ENCODE results near the gene IFNGR1. TPM values are rescaled to one million over a fixed set of nuclear protein-coding genes. Genes with fewer than 3 reads are reported as not detected.
A peak's percentile ranks its signal among the peaks of the same experiment; 100 is the strongest.

The IFNGR1 gene
- total RNA-seq, result 10 to 100 TPM; 51.0 to 54.3 TPM

- Mint-ChIP-seq H3K27me3 (ENCODE audit: low read depth) (no peaks in the 10 kb centered on the region), H3K4me3 (peak within 1 kb of the TSS; percentile 99 to 100), H3K4me1 (ENCODE audit: low read depth) (peaks cover 55% of the 10 kb centered on the region), H3K27ac (peak within 1 kb of the TSS; percentile 100), H3K36me3 (ENCODE audit: insufficient read depth in 2 of 2) (peaks cover 7 to 8% of the 10 kb centered on the region in 2 donors), H3K9me3 (no peaks in the 10 kb centered on the region)
- peak; percentile 87 for ATAC-seq (replicated peaks in 1 of 2)
- DNase-seq, result peak; percentile 97 to 99
These were observed at the start of gene IFNGR1 for GRCh38 chr6:137218917-137219663. IFNGR1 (minus strand) TSS chr6:137219385; CDS start chr6:137219327, 58 bp downstream.

- Mint-ChIP-seq H3K27me3 (ENCODE audit: low read depth) (peaks cover 34% of the 10 kb centered on the region), H3K9me3 (no peaks in the 10 kb centered on the region), H3K4me1 (ENCODE audit: low read depth) (peaks cover 7% of the 10 kb centered on the region), H3K36me3 (ENCODE audit: insufficient read depth in 2 of 2) (no peaks in the 10 kb centered on the region), H3K4me3 (peak overlapping the region in 1 of 2 donors; percentile 21), H3K27ac (peak overlapping the region; percentile 24)
- no peak for ATAC-seq (replicated peaks in 1 of 2)
- no peak for DNase-seq
These were observed 49.7 kb upstream of the IFNGR1 start for GRCh38 chr6:137268911-137269310.

- peaks cover 44% of the 10 kb centered on the region for H3K27me3 Mint-ChIP-seq (ENCODE audit: low read depth)
- no peak for ATAC-seq (replicated peaks in 1 of 2)
- H3K4me1 Mint-ChIP-seq (ENCODE audit: low read depth), result peaks cover 19% of the 10 kb centered on the region
- DNase-seq, result no peak
- no peak overlapping the region for H3K27ac Mint-ChIP-seq
- no peak overlapping the region for H3K4me3 Mint-ChIP-seq
- no peaks in the 10 kb centered on the region for H3K36me3 Mint-ChIP-seq (ENCODE audit: insufficient read depth in 2 of 2)
- H3K9me3 Mint-ChIP-seq, result no peaks in the 10 kb centered on the region
These were observed 47.1 kb upstream of the IFNGR1 start for GRCh38 chr6:137266309-137266586.

DNA sequence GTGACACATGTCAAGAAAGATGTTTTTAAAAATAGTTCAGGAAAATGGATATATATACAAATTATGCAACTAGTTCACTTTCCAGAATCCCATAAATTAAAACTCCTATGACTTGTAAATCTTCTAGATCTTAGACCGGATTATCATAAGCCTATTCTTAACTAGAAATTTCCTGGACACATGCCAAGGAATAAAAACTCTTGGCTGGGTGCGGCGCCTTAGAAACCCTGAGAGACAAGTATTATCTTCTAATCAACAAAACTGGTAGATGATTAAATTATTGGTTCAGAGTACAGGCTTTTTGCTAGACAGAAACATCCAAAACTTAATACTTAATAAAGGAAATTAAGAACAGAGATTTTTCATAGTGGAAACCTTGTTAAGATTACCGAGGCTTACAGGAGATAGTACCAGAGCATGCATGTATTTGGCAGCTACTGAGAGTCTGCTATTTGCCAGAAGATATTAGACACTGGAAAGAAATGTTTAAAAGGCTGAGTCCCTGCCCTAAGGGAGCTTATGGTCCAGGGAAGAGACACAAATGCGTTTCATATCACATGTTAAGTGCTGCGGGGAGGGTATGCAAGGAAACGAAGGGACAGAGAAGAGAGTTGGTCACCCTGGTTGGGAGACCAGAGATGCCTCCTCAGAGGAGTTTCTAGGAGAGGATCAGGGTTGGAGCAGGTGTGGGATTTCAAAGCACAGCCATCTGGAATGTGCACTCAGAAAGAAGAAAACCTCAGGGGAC, 46.5 kb upstream of the IFNGR1 start:
- no peak for ATAC-seq (replicated peaks in 1 of 2)
- DNase-seq, result no peak

GRCh38 chr6:137264311-137265075, 45.3 kb upstream of the IFNGR1 start:
- no peaks in the 10 kb centered on the region for H3K36me3 Mint-ChIP-seq (ENCODE audit: insufficient read depth in 2 of 2)
- peaks cover 44% of the 10 kb centered on the region for H3K27me3 Mint-ChIP-seq (ENCODE audit: low read depth)
- ATAC-seq (replicated peaks in 1 of 2) (no peak), DNase-seq (no peak)
- no peaks in the 10 kb centered on the region for H3K9me3 Mint-ChIP-seq
- peaks cover 23% of the 10 kb centered on the region for H3K4me1 Mint-ChIP-seq (ENCODE audit: low read depth)
- H3K4me3 Mint-ChIP-seq, result no peak overlapping the region
- H3K27ac Mint-ChIP-seq, result no peak overlapping the region

More for the DNA sequence above, 46.5 kb upstream of the IFNGR1 start:
- H3K36me3 Mint-ChIP-seq (ENCODE audit: insufficient read depth in 2 of 2), result no peaks in the 10 kb centered on the region
- peaks cover 23% of the 10 kb centered on the region for H3K4me1 Mint-ChIP-seq (ENCODE audit: low read depth)
- H3K27ac Mint-ChIP-seq, result no peak overlapping the region
- no peaks in the 10 kb centered on the region for H3K9me3 Mint-ChIP-seq
- H3K4me3 Mint-ChIP-seq, result no peak overlapping the region
- H3K27me3 Mint-ChIP-seq (ENCODE audit: low read depth), result peaks cover 44% of the 10 kb centered on the region

DNA sequence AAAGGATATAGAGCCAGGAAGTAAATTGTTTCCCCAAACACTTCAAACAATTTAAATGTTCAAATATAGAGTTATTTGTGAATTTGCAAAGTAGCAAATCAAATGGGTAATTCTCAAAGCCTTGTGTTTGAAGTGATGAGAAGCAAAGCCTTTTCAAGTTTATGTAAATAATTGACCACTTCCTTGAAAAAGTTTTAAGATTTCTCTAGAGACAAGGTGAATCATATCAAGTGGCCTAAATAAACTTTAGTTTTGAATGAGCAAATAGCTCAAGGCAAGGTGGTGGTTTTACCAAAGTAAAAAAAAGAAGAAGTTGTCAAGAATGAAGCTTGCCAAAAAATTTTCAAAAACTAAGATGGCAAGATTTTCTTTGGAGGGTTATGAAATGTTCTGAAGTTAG, 42.6 kb upstream of the IFNGR1 start:
- no peak for DNase-seq
- H3K27ac Mint-ChIP-seq, result peak overlapping the region; percentile 36
- peak overlapping the region in 1 of 2 donors; percentile 37 for H3K4me3 Mint-ChIP-seq
- H3K9me3 Mint-ChIP-seq, result no peaks in the 10 kb centered on the region
- peaks cover 17% of the 10 kb centered on the region for H3K4me1 Mint-ChIP-seq (ENCODE audit: low read depth)
- H3K36me3 Mint-ChIP-seq (ENCODE audit: insufficient read depth in 2 of 2), result no peaks in the 10 kb centered on the region
- peak; percentile 70 to 74 for ATAC-seq (replicated peaks in 1 of 2)
- peaks cover 38% of the 10 kb centered on the region for H3K27me3 Mint-ChIP-seq (ENCODE audit: low read depth)

GRCh38 chr6:137261361-137261760, 42.2 kb upstream of the IFNGR1 start:
- peaks cover 17% of the 10 kb centered on the region for H3K4me1 Mint-ChIP-seq (ENCODE audit: low read depth)
- DNase-seq, result no peak
- ATAC-seq (replicated peaks in 1 of 2), result no peak
- peaks cover 34% of the 10 kb centered on the region for H3K27me3 Mint-ChIP-seq (ENCODE audit: low read depth)
- H3K36me3 Mint-ChIP-seq (ENCODE audit: insufficient read depth in 2 of 2), result no peaks in the 10 kb centered on the region
- no peak overlapping the region for H3K27ac Mint-ChIP-seq
- no peaks in the 10 kb centered on the region for H3K9me3 Mint-ChIP-seq
- H3K4me3 Mint-ChIP-seq, result peak overlapping the region in 1 of 2 donors; percentile 6

DNA sequence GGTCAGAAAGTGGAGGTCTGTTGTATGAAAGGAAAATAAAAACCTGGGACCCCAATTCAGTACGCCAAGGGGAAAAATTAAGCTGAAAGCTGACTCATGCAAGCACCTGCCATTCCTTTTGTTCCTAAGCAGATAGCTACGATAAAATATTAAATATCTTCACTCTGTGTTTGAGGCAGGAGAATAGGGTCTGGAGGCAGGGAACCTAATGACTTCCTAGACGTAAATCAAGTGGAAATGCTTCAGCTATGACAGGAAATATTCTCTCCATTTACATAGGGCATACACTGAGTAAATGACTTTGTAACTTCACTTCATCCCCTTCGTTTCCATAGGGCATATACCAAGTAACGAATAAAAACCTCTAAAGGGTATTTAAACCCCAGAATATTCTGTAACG, 41.0 kb upstream of the IFNGR1 start:
- Mint-ChIP-seq H3K4me1 (ENCODE audit: low read depth) (peaks cover 17% of the 10 kb centered on the region), H3K36me3 (ENCODE audit: insufficient read depth in 2 of 2) (peaks cover under 1 to 1% of the 10 kb centered on the region in 2 donors), H3K27ac (no peak overlapping the region), H3K4me3 (no peak overlapping the region), H3K27me3 (ENCODE audit: low read depth) (peaks cover 26% of the 10 kb centered on the region), H3K9me3 (no peaks in the 10 kb centered on the region)
- DNase-seq (no peak), ATAC-seq (replicated peaks in 1 of 2) (no peak)

GRCh38 chr6:137259349-137259748, 40.2 kb upstream of the IFNGR1 start:
- no peak for ATAC-seq (replicated peaks in 1 of 2)
- Mint-ChIP-seq H3K4me3 (no peak overlapping the region), H3K9me3 (peaks cover 3 to 5% of the 10 kb centered on the region in 2 donors), H3K27ac (no peak overlapping the region), H3K36me3 (ENCODE audit: insufficient read depth in 2 of 2) (peaks cover 4 to 8% of the 10 kb centered on the region in 2 donors), H3K4me1 (ENCODE audit: low read depth) (peaks cover 17% of the 10 kb centered on the region), H3K27me3 (ENCODE audit: low read depth) (peaks cover 26% of the 10 kb centered on the region)
- no peak for DNase-seq

- peaks cover 17% of the 10 kb centered on the region for H3K4me1 Mint-ChIP-seq (ENCODE audit: low read depth)
- H3K9me3 Mint-ChIP-seq, result peaks cover 5% of the 10 kb centered on the region in 2 donors
- ATAC-seq (replicated peaks in 1 of 2) (peak in 1 of 2 donors; percentile 60), DNase-seq (no peak)
- H3K36me3 Mint-ChIP-seq (ENCODE audit: insufficient read depth in 2 of 2), result peaks cover 4 to 13% of the 10 kb centered on the region in 2 donors
- no peak overlapping the region for H3K27ac Mint-ChIP-seq
- H3K27me3 Mint-ChIP-seq (ENCODE audit: low read depth), result peaks cover 25% of the 10 kb centered on the region
- no peak overlapping the region for H3K4me3 Mint-ChIP-seq
These were observed 39.0 kb upstream of the IFNGR1 start for GRCh38 chr6:137258170-137258569.

GRCh38 chr6:137256350-137257103, 37.3 kb upstream of the IFNGR1 start:
- Mint-ChIP-seq H3K27me3 (ENCODE audit: low read depth) (peaks cover 22% of the 10 kb centered on the region), H3K4me3 (no peak overlapping the region), H3K27ac (no peak overlapping the region), H3K36me3 (ENCODE audit: insufficient read depth in 2 of 2) (peaks cover 4 to 13% of the 10 kb centered on the region in 2 donors), H3K4me1 (ENCODE audit: low read depth) (peaks cover 7% of the 10 kb centered on the region), H3K9me3 (peaks cover 5 to 9% of the 10 kb centered on the region in 2 donors)
- no peak for DNase-seq
- ATAC-seq (replicated peaks in 1 of 2), result no peak

- peaks cover 22% of the 10 kb centered on the region for H3K27me3 Mint-ChIP-seq (ENCODE audit: low read depth)
- no peak for ATAC-seq (replicated peaks in 1 of 2)
- no peaks in the 10 kb centered on the region for H3K4me1 Mint-ChIP-seq (ENCODE audit: low read depth)
- H3K36me3 Mint-ChIP-seq (ENCODE audit: insufficient read depth in 2 of 2), result peaks cover 4 to 13% of the 10 kb centered on the region in 2 donors
- peaks cover 5 to 9% of the 10 kb centered on the region in 2 donors for H3K9me3 Mint-ChIP-seq
- H3K4me3 Mint-ChIP-seq, result no peak overlapping the region
- no peak for DNase-seq
- H3K27ac Mint-ChIP-seq, result no peak overlapping the region
These were observed 35.8 kb upstream of the IFNGR1 start for GRCh38 chr6:137254966-137255365.
